Psoas muscle (tissue), 8 donors: ENCODE measurements around the gene NRM. TPM values are rescaled to one million over a fixed set of nuclear protein-coding genes. Genes with fewer than 3 reads are reported as not detected.
A peak's percentile ranks its signal among the peaks of the same experiment; 100 is the strongest.

Experiments
- ATAC-seq, 4 donors: fragments of 200-7000 bp; cut with Tn5 transposase; one replicate each; pipeline ENCODE4 v1.9.1; 2020; ENCODE audit warnings: moderate library complexity in 3 of 4, mild to moderate bottlenecking in 2 of 4
- DNase-seq, 2 donors: peaks; one replicate each; pipeline ENCODE4 v3.0.0-alpha.2; 2020
- H3K27ac ChIP-seq: fragments of 200-600 bp; one replicate; pipeline ENCODE4 v1.8.0; 2022
- H3K27me3 ChIP-seq, 3 donors: fragments of 200-600 bp in 1 of 3; one replicate each; pipeline versions ENCODE4 v1.6.1 to v1.8.0; 2013 to 2022; ENCODE audit warnings: low read length in 2 of 3, mild to moderate bottlenecking in 2 of 3, moderate library complexity in 1 of 3; ENCODE audit not compliant: insufficient read depth in 3 of 3
- H3K36me3 ChIP-seq, 2 donors: fragments of 200-600 bp in 1 of 2; one replicate each; pipeline versions ENCODE4 v1.6.1 to v1.8.0; 2013 to 2022; ENCODE audit warnings: low read depth in 1 of 2, mild to moderate bottlenecking in 1 of 2, moderate library complexity in 1 of 2; ENCODE audit not compliant: insufficient read depth in 1 of 2
- H3K4me1 ChIP-seq: fragments of 200-600 bp; one replicate; pipeline ENCODE4 v1.8.0; 2022
- H3K4me3 ChIP-seq: fragments of 200-600 bp; one replicate; pipeline ENCODE4 v1.8.0; 2022; ENCODE audit warnings: mild to moderate bottlenecking
- H3K9me3 ChIP-seq: fragments of 200-600 bp; one replicate; pipeline ENCODE4 v1.8.0; 2022
- CTCF ChIP-seq: fragments of 200-600 bp; IDR thresholded peaks from one replicate; pipeline ENCODE4 v1.8.0; 2022; ENCODE audit warnings: antibody characterized with exemption
- WGBS, 3 donors: extraction: QIAGEN DNeasy Blood & Tissue Kit; methylation state at CpG; one replicate each; pipeline versions ENCODE4 v1.1.6 to v1.1.7; 2013; 5-methylcytosine and 5-hydroxymethylcytosine counted together
- intact Hi-C, 2 donors: fragments of 100-400 bp; cut with DNase I; formaldehyde crosslinking; loops; one replicate each; pipeline versions ENCODE4 v1.11.0 to v1.14.2; 2022
- polyA plus RNA-seq, 3 donors: library from polyadenylated mRNA; stranded (reverse); fragments of 200-250 nt; gene quantifications; one replicate each; pipeline ENCODE4 v1.2.3, GENCODE V29; 2013
- total RNA-seq, 4 donors: library from RNA; stranded (reverse); fragmentation: NEBNext Ultra II Directional in 2 of 4; extraction: Animal tissue kit (Norgen Biotek cat#: 25700) in 2 of 4; gene quantifications; one replicate each; pipeline versions ENCODE4 v1.2.1 to v1.2.4, GENCODE V29; 2021 to 2023
- donor health status: healthy with polysubstance abuse.
- donor health status: DM: no; HTN: no; CAD: no; lungs with moderate emphysema.
- donor health status: Bipolar disorder and iron deficiency.
- donor health status: healthy.
- donor health status: DM: yes; HTN: yes; CAD: no.
- donor health status: DM: no; HTN: no; CAD: no.
- donor health status: DM: no; HTN: no; CAD: no.
- donor health status: DM: yes; HTN: yes; CAD: no.

The NRM gene
- total and polyA plus RNA-seq, 7 donors: 1.8 to 4.1 (median 2.4) TPM

- ATAC-seq (no peak), DNase-seq (no peak)
- peak overlapping the region; percentile 98 for H3K27ac ChIP-seq
- H3K4me1 ChIP-seq: peaks cover 23% of the 10 kb centered on the region
- WGBS, 3 donors: 1 to 4% (median 2%) methylated on average over 8 of the region's 8 CpGs
- no peaks in the 10 kb centered on the region for H3K9me3 ChIP-seq
- H3K27me3 ChIP-seq: no peaks in the 10 kb centered on the region
- H3K36me3 ChIP-seq: peaks cover 0 to 37% of the 10 kb centered on the region in 2 donors
- no peak for TF ChIP-seq CTCF
- intact Hi-C loops: loop anchor here in 1 of 2 donors (5.0 kb wide), 1 partner anchor 90 kb away; the partner anchor contains the start of gene ATAT1
- H3K4me3 ChIP-seq: peak overlapping the region; percentile 66
These were observed 26.0 kb upstream of the NRM start for GRCh38 chr6:30716879-30717128.

- intact Hi-C loops: no loop called here
- ATAC-seq: no peak
These were observed 23.5 kb upstream of the NRM start for GRCh38 chr6:30714263-30714662.

GRCh38 chr6:30712441-30712945, 21.7 kb upstream of the NRM start:
- H3K27ac ChIP-seq: no peak overlapping the region
- H3K27me3 ChIP-seq: no peaks in the 10 kb centered on the region
- no peak for TF ChIP-seq CTCF
- DNase-seq: no peak
- H3K36me3 ChIP-seq: peaks cover 0 to 80% of the 10 kb centered on the region in 2 donors
- WGBS, 3 donors: 71 to 83% (median 75%) methylated on average over 7 of the region's 7 CpGs
- H3K4me1 ChIP-seq: peaks cover 9% of the 10 kb centered on the region
- intact Hi-C loops: loop anchor here in 1 of 2 donors (2.0 kb wide), 1 partner anchor 18 kb away; no protein-coding TSS in a partner anchor
- H3K4me3 ChIP-seq: no peak overlapping the region
- no peak for ATAC-seq
- H3K9me3 ChIP-seq: no peaks in the 10 kb centered on the region

More at GRCh38 chr6:30714263-30714662, 23.5 kb upstream of the NRM start:
- no peak overlapping the region for H3K4me3 ChIP-seq
- H3K36me3 ChIP-seq: peaks cover 0 to 63% of the 10 kb centered on the region in 2 donors
- H3K27me3 ChIP-seq: no peaks in the 10 kb centered on the region
- no peak overlapping the region for H3K27ac ChIP-seq
- no peak for DNase-seq
- H3K4me1 ChIP-seq: peaks cover 18% of the 10 kb centered on the region
- 97 to 100% (median 100%) methylated on average over 1 of the region's 1 CpG for WGBS, 3 donors
- no peaks in the 10 kb centered on the region for H3K9me3 ChIP-seq
- no peak for TF ChIP-seq CTCF

GRCh38 chr6:30711758-30712380, 21.1 kb upstream of the NRM start:
- WGBS, 3 donors: 82 to 94% (median 93%) methylated on average over 1 of the region's 1 CpG
- Histone ChIP-seq H3K4me1 (peaks cover 9% of the 10 kb centered on the region), H3K36me3 (peaks cover 0 to 87% of the 10 kb centered on the region in 2 donors), H3K4me3 (no peak overlapping the region), H3K27me3 (no peaks in the 10 kb centered on the region), H3K27ac (no peak overlapping the region), H3K9me3 (no peaks in the 10 kb centered on the region)
- no peak for TF ChIP-seq CTCF
- ATAC-seq (no peak), DNase-seq (no peak)
- intact Hi-C loops: loop anchor here in 1 of 2 donors (2.0 kb wide), 1 partner anchor 17 kb away; no protein-coding TSS in a partner anchor
